WERI-Rb-1 (cell line): ENCODE data around the gene LRCH1.
"Not testable (repeated sequence)": the region's sequence is repeated elsewhere in the genome, so short reads cannot be mapped to it uniquely, and the experiment has no call there.

Experiments
- DNase-seq: peaks from one replicate; pipeline ENCODE4 v3.0.0-alpha.2; 2020
- H3K27ac ChIP-seq: fragments of 250-450 bp; sonication (Bioruptor Pico); 2 replicates; pipeline ENCODE4 v1.5.1; 2020; ENCODE audit warnings: mild to moderate bottlenecking, moderate library complexity
- H3K27me3 ChIP-seq: fragments of 250-450 bp; sonication (Bioruptor Pico); 2 replicates; pipeline ENCODE4 v1.5.1; 2021; ENCODE audit warnings: mild to moderate bottlenecking, low read depth, moderate library complexity; ENCODE audit not compliant: insufficient read depth, severe bottlenecking
- H3K36me3 ChIP-seq: fragments of 250-450 bp; sonication (Bioruptor Pico); 2 replicates; pipeline ENCODE4 v1.5.1; 2020; ENCODE audit warnings: mild to moderate bottlenecking, moderate library complexity
- H3K4me3 ChIP-seq: 2 replicates; pipeline ENCODE4 v1.5.1; 2011; ENCODE audit warnings: low read depth, mild to moderate bottlenecking, control low read depth, low read length
- H3K9me3 ChIP-seq: fragments of 250-450 bp; sonication (Bioruptor Pico); 2 replicates; pipeline ENCODE4 v1.5.1; 2021; ENCODE audit warnings: mild to moderate bottlenecking, moderate library complexity; ENCODE audit not compliant: severe bottlenecking
- TF ChIP-seq, protein P1 (sequence below): IDR thresholded peaks from 2 replicates; pipeline ENCODE4 v1.5.1; 2011; ENCODE audit warnings: low read depth, mild to moderate bottlenecking, control low read depth, inconsistent platforms, low read length

Gene LRCH1

DNA sequence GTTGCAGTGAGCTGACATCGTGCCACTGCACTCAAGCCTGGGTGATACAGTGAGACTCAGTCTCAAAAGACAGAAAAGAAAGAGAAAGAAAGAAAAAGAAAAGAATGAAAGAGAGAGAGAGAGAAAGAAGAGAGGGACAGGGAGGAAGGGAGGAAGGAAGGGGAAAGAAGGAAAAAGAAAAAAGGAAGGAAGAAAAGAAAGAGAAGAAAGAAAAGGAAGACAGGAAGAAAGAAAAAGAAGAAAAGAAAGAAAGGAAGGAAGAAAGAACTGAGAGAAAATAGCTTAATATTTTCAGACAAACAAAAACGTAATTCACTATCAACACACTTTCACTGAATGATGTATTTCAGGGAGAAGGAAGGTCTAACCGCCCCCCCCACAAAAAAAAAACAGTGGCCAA lies 204.7 kb downstream of the LRCH1 start:
- Histone ChIP-seq H3K9me3 (no peaks in the 10 kb centered on the region), H3K36me3 (no peaks in the 10 kb centered on the region), H3K27me3 (no peaks in the 10 kb centered on the region), H3K27ac (no peak overlapping the region), H3K4me3 (no peak overlapping the region)
- no peak for DNase-seq
- TF ChIP-seq, protein P1, sequence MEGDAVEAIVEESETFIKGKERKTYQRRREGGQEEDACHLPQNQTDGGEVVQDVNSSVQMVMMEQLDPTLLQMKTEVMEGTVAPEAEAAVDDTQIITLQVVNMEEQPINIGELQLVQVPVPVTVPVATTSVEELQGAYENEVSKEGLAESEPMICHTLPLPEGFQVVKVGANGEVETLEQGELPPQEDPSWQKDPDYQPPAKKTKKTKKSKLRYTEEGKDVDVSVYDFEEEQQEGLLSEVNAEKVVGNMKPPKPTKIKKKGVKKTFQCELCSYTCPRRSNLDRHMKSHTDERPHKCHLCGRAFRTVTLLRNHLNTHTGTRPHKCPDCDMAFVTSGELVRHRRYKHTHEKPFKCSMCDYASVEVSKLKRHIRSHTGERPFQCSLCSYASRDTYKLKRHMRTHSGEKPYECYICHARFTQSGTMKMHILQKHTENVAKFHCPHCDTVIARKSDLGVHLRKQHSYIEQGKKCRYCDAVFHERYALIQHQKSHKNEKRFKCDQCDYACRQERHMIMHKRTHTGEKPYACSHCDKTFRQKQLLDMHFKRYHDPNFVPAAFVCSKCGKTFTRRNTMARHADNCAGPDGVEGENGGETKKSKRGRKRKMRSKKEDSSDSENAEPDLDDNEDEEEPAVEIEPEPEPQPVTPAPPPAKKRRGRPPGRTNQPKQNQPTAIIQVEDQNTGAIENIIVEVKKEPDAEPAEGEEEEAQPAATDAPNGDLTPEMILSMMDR = no peak

DNA sequence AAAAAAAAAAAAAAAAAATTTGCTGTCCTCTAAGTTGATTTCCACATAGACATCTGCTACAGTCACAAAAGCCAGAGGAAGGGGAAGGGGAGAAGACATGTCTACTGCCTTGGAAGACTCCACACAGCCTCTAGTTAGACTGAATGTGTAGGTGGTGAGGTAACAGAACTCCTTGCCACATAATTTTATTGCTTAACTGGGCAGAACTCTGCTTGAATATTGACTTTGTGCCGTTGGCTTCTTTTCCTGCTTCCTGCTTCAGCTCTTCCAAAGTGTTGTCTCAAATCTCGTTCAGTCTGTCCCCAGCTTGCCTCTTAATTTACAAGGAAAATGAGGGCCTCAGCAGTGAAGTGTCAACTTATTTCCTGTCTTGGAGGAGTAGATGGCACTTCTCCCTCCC lies 206.9 kb downstream of the LRCH1 start:
- Histone ChIP-seq H3K27ac (no peak overlapping the region), H3K4me3 (no peak overlapping the region), H3K27me3 (no peaks in the 10 kb centered on the region), H3K36me3 (no peaks in the 10 kb centered on the region), H3K9me3 (no peaks in the 10 kb centered on the region)
- no peak for DNase-seq
- TF ChIP-seq, protein P1 = no peak

DNA sequence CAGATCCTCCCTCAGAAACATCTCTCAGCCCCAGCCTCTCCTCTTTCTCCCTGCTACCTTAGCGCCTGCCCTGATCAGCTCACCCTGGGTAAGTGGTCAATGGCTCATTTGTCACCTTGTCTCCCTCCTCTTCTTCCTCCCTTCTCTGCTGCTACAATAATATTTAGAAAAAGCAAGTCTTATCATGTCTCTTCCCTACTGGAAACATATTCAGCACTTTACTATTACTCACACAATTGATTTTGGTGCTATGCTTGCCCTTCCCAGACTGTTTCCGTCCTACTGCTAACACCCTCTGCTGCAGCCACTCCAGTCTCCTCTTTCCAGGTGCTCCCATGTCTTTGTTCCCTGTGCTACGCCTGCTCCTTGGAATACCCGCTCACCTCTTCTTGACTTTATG lies 208.2 kb downstream of the LRCH1 start:
- TF ChIP-seq, protein P1 = no peak
- Histone ChIP-seq H3K27ac (no peak overlapping the region), H3K27me3 (no peaks in the 10 kb centered on the region), H3K4me3 (no peak overlapping the region), H3K9me3 (no peaks in the 10 kb centered on the region), H3K36me3 (no peaks in the 10 kb centered on the region)
- DNase-seq = no peak

DNA sequence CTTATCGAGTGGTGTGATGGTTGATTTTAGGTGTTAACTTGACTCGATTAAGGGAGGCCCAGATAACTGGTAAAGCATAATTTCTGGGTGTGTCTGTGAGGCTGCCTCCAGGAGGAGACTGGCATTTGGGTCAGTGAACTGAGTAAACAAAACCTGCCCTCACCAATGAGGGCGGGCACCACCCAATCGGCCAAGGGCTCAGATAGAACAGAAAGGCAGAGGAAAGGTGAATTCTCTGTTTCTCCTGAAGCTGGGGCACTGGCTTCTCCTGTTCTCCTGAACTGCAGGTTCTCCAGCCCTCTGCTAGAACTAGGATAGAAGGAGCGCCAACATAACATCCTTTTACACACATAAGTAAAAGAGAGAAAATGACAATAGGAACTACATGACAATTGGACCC lies 208.9 kb downstream of the LRCH1 start:
- TF ChIP-seq, protein P1 = no peak
- no peaks in the 10 kb centered on the region for H3K9me3 ChIP-seq
- no peaks in the 10 kb centered on the region for H3K27me3 ChIP-seq
- no peak overlapping the region for H3K27ac ChIP-seq
- no peak overlapping the region for H3K4me3 ChIP-seq
- DNase-seq = no peak
- H3K36me3 ChIP-seq = no peaks in the 10 kb centered on the region

DNA sequence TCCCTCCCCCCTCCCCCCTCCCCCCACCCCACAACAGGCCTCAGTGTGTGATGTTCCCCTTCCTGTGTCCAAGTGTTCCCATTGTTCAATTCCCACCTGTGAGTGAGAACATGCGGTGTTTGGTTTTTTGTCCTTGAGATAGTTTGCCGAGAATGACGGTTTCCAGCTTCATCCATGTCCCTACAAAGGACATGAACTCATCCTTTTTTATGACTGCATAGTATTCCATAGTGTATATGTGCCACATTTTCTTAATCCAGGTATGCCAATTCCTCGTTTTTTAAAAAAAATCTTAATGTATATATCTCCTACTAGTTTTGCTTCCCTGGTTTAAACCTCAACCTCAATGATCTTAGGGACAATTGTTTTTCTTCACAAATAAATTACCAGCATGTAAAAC lies 217.0 kb downstream of the LRCH1 start:
- not testable (repeated sequence) for DNase-seq, H3K9me3 ChIP-seq, H3K36me3 ChIP-seq, H3K4me3 ChIP-seq, H3K27me3 ChIP-seq, H3K27ac ChIP-seq

DNA sequence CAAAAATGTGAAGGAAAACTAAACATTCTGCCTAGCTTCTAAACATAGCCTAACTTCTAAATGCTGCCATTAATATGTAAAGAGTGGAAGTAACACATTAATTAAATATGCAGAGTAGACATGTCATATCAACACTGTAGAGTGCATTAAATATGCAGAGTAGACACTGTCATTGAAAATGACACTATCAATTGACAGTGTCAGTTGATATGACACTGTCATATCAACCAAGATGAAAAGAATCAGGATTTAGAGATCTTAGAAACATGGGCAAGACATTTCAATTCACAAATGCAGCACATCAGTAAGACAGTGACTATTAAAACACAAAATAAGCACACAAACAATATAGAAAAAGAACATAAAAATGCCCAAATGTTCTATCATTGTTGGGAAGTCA lies 218.7 kb downstream of the LRCH1 start:
- H3K36me3 ChIP-seq = peaks cover 5% of the 10 kb centered on the region; the same call in 1 of the 2 replicates
- TF ChIP-seq, protein P1 = no peak
- H3K27me3 ChIP-seq = no peaks in the 10 kb centered on the region
- no peak for DNase-seq
- no peak overlapping the region for H3K27ac ChIP-seq
- no peaks in the 10 kb centered on the region for H3K9me3 ChIP-seq
- H3K4me3 ChIP-seq = no peak overlapping the region
